GM12878 (cell line): Measurements from ENCODE around the gene SERPINA4. TPM values are rescaled to one million over a fixed set of nuclear protein-coding genes. Genes with fewer than 3 reads are reported as not detected.

Experiments
- ATAC-seq: fragments of 200-7000 bp; cut with Tn5 transposase; 3 replicates; pipeline ENCODE4 v1.9.1; 2020; ENCODE audit warnings: mild to moderate bottlenecking, moderate library complexity
- BruUV-seq: library from RNA; stranded (reverse); fragments of 400-500 nt; replicated peaks from 2 replicates; lab custom pipeline; 2021; lab: Mats Ljungman, UMichigan
- CTCF ChIA-PET: fragments of 300-600 bp; sonication (Branson Sonifier 250); formaldehyde crosslinking; extraction: SDS; loops from one replicate; lab custom pipeline; 2021; ENCODE audit warnings: inconsistent platforms; lab: Yijun Ruan, JAX
- POLR2A ChIA-PET: fragments of 350-600 bp; formaldehyde crosslinking; extraction: SDS; loops from one replicate; lab custom pipeline; 2021; ENCODE audit warnings: inconsistent platforms; lab: Charles Lee
- RAD21 ChIA-PET: fragments of 300-600 bp; sonication (Branson Sonifier 250); formaldehyde crosslinking; loops from one replicate; lab custom pipeline; 2023; ENCODE audit warnings: antibody characterized with exemption; ENCODE audit not compliant: unreplicated experiment; lab: Charles Lee
- SMC1A ChIA-PET: fragments of 300-600 bp; sonication (Branson Sonifier 250); formaldehyde crosslinking; loops from one replicate; lab custom pipeline; 2023; ENCODE audit not compliant: unreplicated experiment, uncharacterized antibody; lab: Charles Lee
- DNase-seq: peaks from one replicate; pipeline ENCODE4 v3.0.0-alpha.2; 2011; ENCODE audit warnings: low read depth, low spot score
- FAIRE-seq: peaks from 3 replicates; lab custom pipeline; 2011; peaks lifted over from hg19 to GRCh38; lab: Jason Lieb, UNC
- H2AFZ ChIP-seq: 2 replicates; pipeline ENCODE4 v1.6.0; 2011; ENCODE audit warnings: low read depth, low read length, control low read depth; ENCODE audit not compliant: control insufficient read depth
- H3K27ac ChIP-seq: 2 replicates; pipeline ENCODE4 v1.5.1; 2011; ENCODE audit warnings: control low read depth; ENCODE audit not compliant: control insufficient read depth, insufficient read depth
- H3K27me3 ChIP-seq, 2 experiments: replicated peaks in 1 of 2; 2 replicates each; pipeline versions ENCODE4 v1.6.0 to v1.6.1; 2011; ENCODE audit warnings: low read length in 1 of 2; ENCODE audit not compliant: control insufficient read depth in 2 of 2, insufficient read depth in 2 of 2
- H3K36me3 ChIP-seq, 2 experiments: 2 replicates each; pipeline ENCODE4 v1.5.1; 2011; ENCODE audit warnings: low read length in 1 of 2; ENCODE audit not compliant: control insufficient read depth in 2 of 2, insufficient read depth in 2 of 2
- H3K4me1 ChIP-seq: 2 replicates; pipeline ENCODE4 v1.6.1; 2011; ENCODE audit warnings: mild to moderate bottlenecking, low read length, moderate library complexity, mixed read lengths; ENCODE audit not compliant: control insufficient read depth, insufficient read depth
- H3K4me2 ChIP-seq: 2 replicates; pipeline ENCODE4 v1.6.0; 2011; ENCODE audit warnings: control low read depth; ENCODE audit not compliant: control insufficient read depth, insufficient read depth
- H3K4me3 ChIP-seq: fragments of 200-600 bp; sonication (generic); 2 replicates; pipeline ENCODE4 v1.5.1; 2016
- H3K79me2 ChIP-seq: 2 replicates; pipeline ENCODE4 v1.6.0; 2011; ENCODE audit warnings: low read length; ENCODE audit not compliant: control insufficient read depth, insufficient read depth
- H3K9ac ChIP-seq: 2 replicates; pipeline ENCODE4 v1.8.0; 2011; ENCODE audit warnings: low read length, control low read depth, mixed read lengths; ENCODE audit not compliant: control insufficient read depth, insufficient read depth
- H3K9me3 ChIP-seq: replicated peaks from 3 replicates; pipeline ENCODE4 v1.5.1; 2011; ENCODE audit warnings: mild to moderate bottlenecking, low read length; ENCODE audit not compliant: control insufficient read depth, insufficient read depth
- H4K20me1 ChIP-seq: 2 replicates; pipeline ENCODE4 v1.6.0; 2011; ENCODE audit not compliant: control insufficient read depth, insufficient read depth
- GABPA ChIP-seq: IDR thresholded peaks from 2 replicates; pipeline ENCODE4 v1.6.1; 2014; ENCODE audit warnings: antibody characterized with exemption, low read depth, mild to moderate bottlenecking, inconsistent platforms
- MEF2A ChIP-seq: IDR thresholded peaks from 2 replicates; pipeline ENCODE4 v1.6.1; 2011; ENCODE audit warnings: low read depth, mild to moderate bottlenecking, low read length, moderate library complexity; ENCODE audit not compliant: insufficient read depth
- MYC ChIP-seq: IDR thresholded peaks from 2 replicates; pipeline ENCODE4 v1.6.1; 2011; ENCODE audit warnings: mild to moderate bottlenecking, low read length, moderate library complexity, inconsistent platforms; ENCODE audit not compliant: insufficient read depth, insufficient replicate concordance, insufficient read length, severe bottlenecking
- RFX5 ChIP-seq: IDR thresholded peaks from 2 replicates; pipeline ENCODE4 v1.6.1; 2011; ENCODE audit warnings: low read depth, low read length, improper control_type of control experiment
- ZNF217 ChIP-seq: fragments of 450-650 bp; IDR thresholded peaks from 2 replicates; pipeline ENCODE4 v1.6.1; 2017; ENCODE audit warnings: antibody characterized with exemption, mild to moderate bottlenecking
- ZNF622 ChIP-seq: fragments of 450-650 bp; IDR thresholded peaks from 2 replicates; pipeline ENCODE4 v1.6.1; 2017; ENCODE audit warnings: mild to moderate bottlenecking, inconsistent platforms
- WGBS: methylation state at CpG from one replicate; pipeline ENCODE4 v1.1.6; 2016; ENCODE audit warnings: low lambda C conversion rate; ENCODE audit not compliant: insufficient replicate concordance, insufficient coverage; ENCODE audit errors: missing lambda C conversion rate; 5-methylcytosine and 5-hydroxymethylcytosine counted together
- in situ Hi-C: fragments of 300-500 bp; cut with MboI; formaldehyde crosslinking; loops from 9 replicates; pipeline ENCODE4 v1.14.3; 2018; ENCODE audit warnings: mixed read lengths
- intact Hi-C: fragments of 100-400 bp; cut with micrococcal nuclease; formaldehyde crosslinking; loops from one replicate; pipeline ENCODE4 v1.14.2; 2022; ENCODE audit not compliant: unreplicated experiment
- polyA plus RNA-seq, 11 experiments: library from polyadenylated mRNA; depleted of rRNA in 4 of 11; unstranded in 6 of 11; stranded (reverse) in 5 of 11; fragments of >200 nt; fragmentation: Nextera tagmentation in 4 of 11; fragmentation: Illumina TruSeq in 1 of 11; extraction: Ambion mirVana in 4 of 11; extraction: Trizol in 1 of 11; gene quantifications; 1 replicate in 1 of 11; 2 replicates in 10 of 11; pipeline versions ENCODE4 v1.2.1 to v1.2.3, GENCODE V29; 2011 to 2016; ENCODE audit warnings: inconsistent platforms in 2 of 11, missing spikeins in 2 of 11, low read depth in 1 of 11
- total RNA-seq, 4 experiments: library from RNA; depleted of rRNA in 3 of 4; stranded (reverse); fragments of >200 nt in 3 of 4; fragmentation: Illumina TruSeq in 1 of 4; extraction: Trizol in 1 of 4; gene quantifications; 2 replicates each; pipeline versions ENCODE4 v1.2.1 to v1.2.3, GENCODE V29; 2013 to 2021
- TF ChIP-seq, protein P1 (sequence below): fragments of 450-650 bp; IDR thresholded peaks from 2 replicates; pipeline ENCODE4 v1.6.1; 2016; ENCODE audit warnings: mild to moderate bottlenecking
- TF ChIP-seq, protein P2 (sequence below): fragments of 450-650 bp; IDR thresholded peaks from 2 replicates; pipeline ENCODE4 v1.6.1; 2014; ENCODE audit warnings: mild to moderate bottlenecking
- TF ChIP-seq, protein P3 (sequence below): fragments of 450-650 bp; IDR thresholded peaks from 2 replicates; pipeline ENCODE4 v1.6.1; 2017; ENCODE audit warnings: mild to moderate bottlenecking, low read depth, inconsistent platforms; ENCODE audit not compliant: poor library complexity, severe bottlenecking
- TF ChIP-seq, protein P4 (sequence below): fragments of 450-650 bp; formaldehyde crosslinking; IDR thresholded peaks from 2 replicates; pipeline ENCODE4 v1.5.0; 2022; ENCODE audit warnings: mild to moderate bottlenecking, missing genetic modification characterization
- TF ChIP-seq, protein P5 (sequence below): IDR thresholded peaks from 2 replicates; pipeline ENCODE4 v1.6.1; 2012; ENCODE audit warnings: mild to moderate bottlenecking, low read depth, low read length

SERPINA4 gene
- total and polyA plus RNA-seq, 10 of the 15 experiments (the other 5 are each of a cell fraction or from before 2014, with no cell fraction given), result 0.13 TPM; not detected in 9

DNA sequence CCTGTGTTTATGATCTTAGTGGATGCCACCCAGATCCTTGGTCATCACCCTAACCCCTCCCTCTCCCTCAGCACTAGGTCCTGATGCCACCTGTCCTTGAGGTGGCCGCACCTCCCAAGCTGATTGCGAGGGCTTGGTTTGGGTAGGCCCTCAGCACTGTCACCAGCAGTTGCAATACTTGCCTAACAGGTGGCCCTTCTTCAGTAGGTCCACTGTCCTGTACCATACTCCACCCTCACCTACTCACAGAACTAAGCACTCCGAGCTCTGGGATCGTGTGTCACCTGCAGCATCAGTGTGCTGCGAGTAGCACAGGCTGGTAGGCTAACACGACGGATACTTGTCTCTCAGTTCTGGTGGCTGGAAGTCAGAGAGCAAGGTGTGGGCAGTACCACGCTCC is 38.0 kb upstream of the SERPINA4 start (continued):
- TF ChIP-seq, protein P1, sequence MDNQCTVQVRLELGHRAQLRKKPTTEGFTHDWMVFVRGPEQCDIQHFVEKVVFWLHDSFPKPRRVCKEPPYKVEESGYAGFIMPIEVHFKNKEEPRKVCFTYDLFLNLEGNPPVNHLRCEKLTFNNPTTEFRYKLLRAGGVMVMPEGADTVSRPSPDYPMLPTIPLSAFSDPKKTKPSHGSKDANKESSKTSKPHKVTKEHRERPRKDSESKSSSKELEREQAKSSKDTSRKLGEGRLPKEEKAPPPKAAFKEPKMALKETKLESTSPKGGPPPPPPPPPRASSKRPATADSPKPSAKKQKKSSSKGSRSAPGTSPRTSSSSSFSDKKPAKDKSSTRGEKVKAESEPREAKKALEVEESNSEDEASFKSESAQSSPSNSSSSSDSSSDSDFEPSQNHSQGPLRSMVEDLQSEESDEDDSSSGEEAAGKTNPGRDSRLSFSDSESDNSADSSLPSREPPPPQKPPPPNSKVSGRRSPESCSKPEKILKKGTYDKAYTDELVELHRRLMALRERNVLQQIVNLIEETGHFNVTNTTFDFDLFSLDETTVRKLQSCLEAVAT, result no peak
- TF ChIP-seq ZNF217, result no peak
- TF ChIP-seq, protein P2, sequence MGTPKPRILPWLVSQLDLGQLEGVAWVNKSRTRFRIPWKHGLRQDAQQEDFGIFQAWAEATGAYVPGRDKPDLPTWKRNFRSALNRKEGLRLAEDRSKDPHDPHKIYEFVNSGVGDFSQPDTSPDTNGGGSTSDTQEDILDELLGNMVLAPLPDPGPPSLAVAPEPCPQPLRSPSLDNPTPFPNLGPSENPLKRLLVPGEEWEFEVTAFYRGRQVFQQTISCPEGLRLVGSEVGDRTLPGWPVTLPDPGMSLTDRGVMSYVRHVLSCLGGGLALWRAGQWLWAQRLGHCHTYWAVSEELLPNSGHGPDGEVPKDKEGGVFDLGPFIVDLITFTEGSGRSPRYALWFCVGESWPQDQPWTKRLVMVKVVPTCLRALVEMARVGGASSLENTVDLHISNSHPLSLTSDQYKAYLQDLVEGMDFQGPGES, result no peak
- no peak for TF ChIP-seq GABPA
- TF ChIP-seq RFX5, result no peak
- no peak for TF ChIP-seq ZNF622
- TF ChIP-seq, protein P3, sequence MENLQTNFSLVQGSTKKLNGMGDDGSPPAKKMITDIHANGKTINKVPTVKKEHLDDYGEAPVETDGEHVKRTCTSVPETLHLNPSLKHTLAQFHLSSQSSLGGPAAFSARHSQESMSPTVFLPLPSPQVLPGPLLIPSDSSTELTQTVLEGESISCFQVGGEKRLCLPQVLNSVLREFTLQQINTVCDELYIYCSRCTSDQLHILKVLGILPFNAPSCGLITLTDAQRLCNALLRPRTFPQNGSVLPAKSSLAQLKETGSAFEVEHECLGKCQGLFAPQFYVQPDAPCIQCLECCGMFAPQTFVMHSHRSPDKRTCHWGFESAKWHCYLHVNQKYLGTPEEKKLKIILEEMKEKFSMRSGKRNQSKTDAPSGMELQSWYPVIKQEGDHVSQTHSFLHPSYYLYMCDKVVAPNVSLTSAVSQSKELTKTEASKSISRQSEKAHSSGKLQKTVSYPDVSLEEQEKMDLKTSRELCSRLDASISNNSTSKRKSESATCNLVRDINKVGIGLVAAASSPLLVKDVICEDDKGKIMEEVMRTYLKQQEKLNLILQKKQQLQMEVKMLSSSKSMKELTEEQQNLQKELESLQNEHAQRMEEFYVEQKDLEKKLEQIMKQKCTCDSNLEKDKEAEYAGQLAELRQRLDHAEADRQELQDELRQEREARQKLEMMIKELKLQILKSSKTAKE, result no peak
- no peak for TF ChIP-seq MYC
- no peak for TF ChIP-seq MEF2A

DNA sequence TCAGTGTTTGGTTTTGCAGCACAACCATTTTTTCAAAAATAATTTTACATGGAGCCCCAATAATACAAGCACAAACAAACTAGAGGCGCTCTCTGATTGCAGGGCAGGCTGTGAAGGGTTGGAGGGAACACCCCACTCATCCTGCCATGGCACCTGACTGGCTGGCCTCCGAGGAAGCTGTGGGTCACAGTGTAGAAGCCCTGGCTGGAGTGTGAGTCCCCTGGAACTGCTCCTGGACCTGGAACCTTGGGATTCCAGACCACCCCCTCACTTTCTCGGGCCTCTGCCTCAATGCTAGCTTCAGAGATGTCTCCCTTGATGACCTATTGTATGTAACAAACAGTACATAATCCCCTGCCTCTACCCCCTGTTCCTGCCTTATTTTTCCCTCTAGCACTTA is 37.1 kb upstream of the SERPINA4 start:
- CTCF ChIA-PET, result no interaction called here
- Histone ChIP-seq H4K20me1 (no peaks in the 10 kb centered on the region), H3K9ac (no peak overlapping the region), H3K36me3 (no peaks in the 10 kb centered on the region), H3K27ac (no peak overlapping the region), H3K4me2 (no peak overlapping the region), H2AFZ (no peak overlapping the region), H3K79me2 (no peaks in the 10 kb centered on the region), H3K27me3 (no peaks in the 10 kb centered on the region; a peak in 2 of 4 replicates), H3K4me1 (no peaks in the 10 kb centered on the region), H3K9me3 (no peaks in the 10 kb centered on the region; the same call in 2 of the 3 replicates), H3K4me3 (no peak overlapping the region)
- intact Hi-C loops (no loop called here), in situ Hi-C loops (no loop called here)
- ATAC-seq (no peak), FAIRE-seq (no peak), DNase-seq (no peak)
- no TSS peak for BruUV-seq
- SMC1A ChIA-PET, result no interaction called here
- 23% methylated on average over 3 of the region's 3 CpGs for WGBS
- POLR2A ChIA-PET, result no interaction called here
- RAD21 ChIA-PET, result no interaction called here
- TF ChIP-seq, protein P4, sequence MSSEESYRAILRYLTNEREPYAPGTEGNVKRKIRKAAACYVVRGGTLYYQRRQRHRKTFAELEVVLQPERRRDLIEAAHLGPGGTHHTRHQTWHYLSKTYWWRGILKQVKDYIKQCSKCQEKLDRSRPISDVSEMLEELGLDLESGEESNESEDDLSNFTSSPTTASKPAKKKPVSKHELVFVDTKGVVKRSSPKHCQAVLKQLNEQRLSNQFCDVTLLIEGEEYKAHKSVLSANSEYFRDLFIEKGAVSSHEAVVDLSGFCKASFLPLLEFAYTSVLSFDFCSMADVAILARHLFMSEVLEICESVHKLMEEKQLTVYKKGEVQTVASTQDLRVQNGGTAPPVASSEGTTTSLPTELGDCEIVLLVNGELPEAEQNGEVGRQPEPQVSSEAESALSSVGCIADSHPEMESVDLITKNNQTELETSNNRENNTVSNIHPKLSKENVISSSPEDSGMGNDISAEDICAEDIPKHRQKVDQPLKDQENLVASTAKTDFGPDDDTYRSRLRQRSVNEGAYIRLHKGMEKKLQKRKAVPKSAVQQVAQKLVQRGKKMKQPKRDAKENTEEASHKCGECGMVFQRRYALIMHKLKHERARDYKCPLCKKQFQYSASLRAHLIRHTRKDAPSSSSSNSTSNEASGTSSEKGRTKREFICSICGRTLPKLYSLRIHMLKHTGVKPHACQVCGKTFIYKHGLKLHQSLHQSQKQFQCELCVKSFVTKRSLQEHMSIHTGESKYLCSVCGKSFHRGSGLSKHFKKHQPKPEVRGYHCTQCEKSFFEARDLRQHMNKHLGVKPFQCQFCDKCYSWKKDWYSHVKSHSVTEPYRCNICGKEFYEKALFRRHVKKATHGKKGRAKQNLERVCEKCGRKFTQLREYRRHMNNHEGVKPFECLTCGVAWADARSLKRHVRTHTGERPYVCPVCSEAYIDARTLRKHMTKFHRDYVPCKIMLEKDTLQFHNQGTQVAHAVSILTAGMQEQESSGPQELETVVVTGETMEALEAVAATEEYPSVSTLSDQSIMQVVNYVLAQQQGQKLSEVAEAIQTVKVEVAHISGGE (CRISPR knock-in tag), result no peak
- TF ChIP-seq, protein P5, sequence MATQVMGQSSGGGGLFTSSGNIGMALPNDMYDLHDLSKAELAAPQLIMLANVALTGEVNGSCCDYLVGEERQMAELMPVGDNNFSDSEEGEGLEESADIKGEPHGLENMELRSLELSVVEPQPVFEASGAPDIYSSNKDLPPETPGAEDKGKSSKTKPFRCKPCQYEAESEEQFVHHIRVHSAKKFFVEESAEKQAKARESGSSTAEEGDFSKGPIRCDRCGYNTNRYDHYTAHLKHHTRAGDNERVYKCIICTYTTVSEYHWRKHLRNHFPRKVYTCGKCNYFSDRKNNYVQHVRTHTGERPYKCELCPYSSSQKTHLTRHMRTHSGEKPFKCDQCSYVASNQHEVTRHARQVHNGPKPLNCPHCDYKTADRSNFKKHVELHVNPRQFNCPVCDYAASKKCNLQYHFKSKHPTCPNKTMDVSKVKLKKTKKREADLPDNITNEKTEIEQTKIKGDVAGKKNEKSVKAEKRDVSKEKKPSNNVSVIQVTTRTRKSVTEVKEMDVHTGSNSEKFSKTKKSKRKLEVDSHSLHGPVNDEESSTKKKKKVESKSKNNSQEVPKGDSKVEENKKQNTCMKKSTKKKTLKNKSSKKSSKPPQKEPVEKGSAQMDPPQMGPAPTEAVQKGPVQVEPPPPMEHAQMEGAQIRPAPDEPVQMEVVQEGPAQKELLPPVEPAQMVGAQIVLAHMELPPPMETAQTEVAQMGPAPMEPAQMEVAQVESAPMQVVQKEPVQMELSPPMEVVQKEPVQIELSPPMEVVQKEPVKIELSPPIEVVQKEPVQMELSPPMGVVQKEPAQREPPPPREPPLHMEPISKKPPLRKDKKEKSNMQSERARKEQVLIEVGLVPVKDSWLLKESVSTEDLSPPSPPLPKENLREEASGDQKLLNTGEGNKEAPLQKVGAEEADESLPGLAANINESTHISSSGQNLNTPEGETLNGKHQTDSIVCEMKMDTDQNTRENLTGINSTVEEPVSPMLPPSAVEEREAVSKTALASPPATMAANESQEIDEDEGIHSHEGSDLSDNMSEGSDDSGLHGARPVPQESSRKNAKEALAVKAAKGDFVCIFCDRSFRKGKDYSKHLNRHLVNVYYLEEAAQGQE, result no peak
